ENCODE measurements around the gene COL19A1.
A peak's percentile ranks its signal among the peaks of the same experiment; 100 is the strongest.
"Not testable (repeated sequence)": the region's sequence is repeated elsewhere in the genome, so short reads cannot be mapped to it uniquely, and the experiment has no call there.

The COL19A1 gene

DNA sequence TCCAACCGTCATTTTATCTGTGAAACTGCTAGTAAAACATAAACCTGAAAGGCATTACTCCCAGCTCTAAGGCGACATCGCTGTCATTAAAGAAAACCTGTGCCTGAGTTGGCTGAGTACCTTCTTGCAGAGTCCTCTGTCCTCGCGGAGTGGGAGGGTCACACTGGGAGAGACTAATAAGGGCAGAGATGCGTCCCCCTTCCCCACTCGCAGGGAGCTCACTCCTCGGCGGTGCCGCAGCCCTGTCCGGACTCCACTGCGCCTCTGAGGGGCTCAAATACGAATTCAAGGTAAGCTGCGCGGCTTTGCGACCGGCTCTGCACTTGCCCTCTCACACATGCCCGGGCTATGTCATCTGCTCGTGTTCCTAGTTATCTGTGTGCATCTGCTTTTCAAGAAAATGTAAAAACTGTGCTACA is at the start of gene COL19A1:
COL19A1 (plus strand) TSS at position 206 of the 419 bp plus-strand sequence. CDS start 13,012 bp downstream, outside the sequence.
- DNase-seq = peak; percentile 31

DNA sequence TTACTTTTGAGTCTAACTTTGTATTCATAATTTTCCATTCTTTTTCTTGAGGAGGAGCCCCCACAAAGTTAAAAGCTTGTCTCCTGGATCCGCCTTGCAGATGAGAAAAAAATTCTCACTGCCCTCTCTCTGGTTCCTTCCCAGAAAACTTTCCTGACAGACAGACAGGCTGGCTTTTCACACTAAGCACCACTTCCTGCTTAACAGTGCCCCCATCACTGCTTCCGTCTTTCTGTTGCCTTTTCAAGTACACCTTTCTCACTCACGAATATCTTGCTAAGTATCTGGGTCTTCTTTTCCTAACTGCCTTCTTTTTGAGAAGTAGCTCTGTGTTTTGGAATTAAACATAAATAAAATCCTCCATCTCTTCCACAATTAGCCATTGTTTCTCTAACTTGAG is 49.8 kb upstream of the COL19A1 start:
- DNase-seq = no peak

DNA sequence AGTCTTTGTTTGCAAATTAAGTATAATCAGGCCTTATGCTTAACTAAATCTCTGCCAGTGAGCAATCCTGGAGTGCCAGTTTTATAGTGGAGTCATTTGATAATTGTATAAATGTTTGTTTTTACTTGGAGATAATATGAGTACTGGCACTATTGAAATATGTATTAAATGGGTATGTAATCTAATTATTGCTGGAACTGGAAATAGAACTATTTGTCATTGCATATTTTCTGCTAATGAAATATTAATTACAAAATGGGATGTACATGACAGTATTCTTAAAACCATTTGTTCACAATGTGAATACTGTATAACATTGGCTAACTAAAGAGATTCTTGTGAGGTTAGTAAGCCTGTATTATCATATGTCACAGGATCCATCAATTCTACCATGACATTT is 49.0 kb upstream of the COL19A1 start:
- DNase-seq = no peak

DNA sequence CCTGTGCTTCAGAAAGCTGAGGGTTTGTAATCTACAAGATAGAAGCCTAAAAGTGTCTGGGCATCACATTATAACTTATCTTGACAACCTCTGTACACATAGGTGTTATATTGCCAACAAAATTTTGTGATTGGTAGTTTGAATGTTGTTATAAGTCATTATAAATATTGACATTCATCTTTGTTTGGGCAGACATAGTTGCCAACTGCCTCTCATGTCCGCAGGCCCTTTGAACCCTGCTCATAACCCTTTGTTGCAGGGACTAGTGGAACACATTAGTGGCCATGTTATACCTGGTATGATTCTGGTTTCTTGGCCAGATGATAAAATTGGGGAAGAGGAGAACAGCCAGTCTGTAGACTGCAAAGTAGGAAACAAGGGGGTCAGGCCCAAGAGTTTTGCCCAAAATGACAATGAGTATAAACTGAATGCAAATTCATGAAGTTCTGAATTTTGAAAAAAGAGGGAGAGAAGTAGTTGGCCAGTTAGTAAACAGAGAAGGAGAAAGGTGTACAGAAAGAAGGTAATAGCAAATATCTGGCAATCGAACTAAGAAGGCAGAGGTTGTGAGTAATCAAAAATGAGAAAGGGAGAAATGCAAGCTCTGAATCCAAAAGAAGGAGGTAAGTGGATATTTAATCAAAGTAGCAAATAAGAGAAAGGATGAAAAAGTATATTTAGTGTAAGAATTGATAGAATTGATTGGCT is 48.0 kb upstream of the COL19A1 start:
- DNase-seq = no peak

DNA sequence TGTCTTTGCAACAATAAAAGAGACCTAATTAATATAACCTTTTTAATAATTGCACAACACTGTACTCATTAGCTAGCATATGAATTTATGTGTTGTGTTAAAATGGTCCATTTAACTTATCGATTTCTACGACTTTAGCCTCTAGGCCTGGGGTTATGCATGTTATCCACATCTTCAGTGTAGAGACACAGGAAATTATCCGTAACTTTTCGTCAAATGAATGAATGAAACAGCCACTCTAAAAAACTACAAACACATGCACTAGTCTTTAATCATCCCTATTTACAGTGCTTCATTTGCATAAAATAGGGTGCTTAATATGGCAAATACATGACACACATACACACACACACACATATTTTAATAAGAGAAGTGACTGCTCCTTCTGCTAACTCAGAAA is 47.2 kb upstream of the COL19A1 start:
- DNase-seq = no peak

DNA sequence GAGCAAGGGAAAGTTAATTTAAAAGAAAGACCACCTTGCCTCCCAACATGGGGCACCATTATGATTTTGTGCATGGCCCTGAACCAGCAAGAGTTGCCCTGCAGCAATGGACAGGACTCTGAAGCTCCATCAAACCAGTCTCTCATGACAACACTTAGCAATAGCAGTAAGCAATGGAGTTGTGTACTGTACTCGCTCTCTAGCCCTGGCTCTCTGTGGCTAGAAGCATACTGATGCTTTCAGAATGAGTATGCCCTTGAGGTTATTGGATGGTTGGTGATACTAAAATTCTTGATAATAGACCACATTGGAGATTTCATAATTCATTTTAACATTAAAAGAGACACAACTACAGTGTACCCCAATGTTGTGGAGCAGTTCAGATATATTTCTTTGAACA is 46.3 kb upstream of the COL19A1 start:
- DNase-seq = no peak

DNA sequence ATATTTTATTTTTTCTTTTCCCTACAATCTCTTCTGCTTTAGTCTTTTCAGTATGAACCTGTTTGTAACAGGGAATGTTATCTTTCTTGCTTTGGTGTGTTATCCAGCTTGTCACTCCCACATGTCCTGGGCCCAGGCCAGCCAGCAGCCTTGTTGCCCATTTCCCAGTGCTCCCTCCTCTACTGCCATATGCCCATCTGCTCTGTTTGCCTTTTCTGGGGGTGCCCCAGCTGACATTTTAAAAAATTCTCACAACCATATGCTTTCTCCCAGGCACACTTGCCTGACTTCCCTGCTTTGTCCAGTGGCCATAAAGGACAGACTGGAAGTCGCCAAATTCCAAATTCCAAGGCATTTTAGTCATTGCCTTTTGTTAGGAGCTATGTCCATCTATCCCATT is 45.9 kb upstream of the COL19A1 start:
- DNase-seq = no peak

DNA sequence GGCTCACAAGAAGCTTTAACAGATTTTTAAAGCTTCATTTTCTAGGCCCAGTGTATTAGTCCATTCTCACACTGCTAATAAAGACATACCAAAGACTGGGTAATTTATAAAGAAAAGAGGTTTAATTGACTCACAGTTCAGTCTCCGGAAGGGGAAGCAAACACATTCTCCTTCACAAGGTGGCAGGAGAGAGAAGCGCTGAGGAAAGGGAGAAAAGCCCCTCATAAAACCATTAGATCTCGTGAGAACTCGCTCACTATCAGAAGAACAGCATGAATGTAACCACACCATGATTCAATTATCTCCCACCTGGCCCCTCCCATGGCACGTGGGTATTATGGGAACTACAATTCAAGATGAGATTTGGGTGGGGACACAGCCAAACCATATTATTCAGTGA is 42.0 kb upstream of the COL19A1 start:
- DNase-seq = not testable (repeated sequence)

DNA sequence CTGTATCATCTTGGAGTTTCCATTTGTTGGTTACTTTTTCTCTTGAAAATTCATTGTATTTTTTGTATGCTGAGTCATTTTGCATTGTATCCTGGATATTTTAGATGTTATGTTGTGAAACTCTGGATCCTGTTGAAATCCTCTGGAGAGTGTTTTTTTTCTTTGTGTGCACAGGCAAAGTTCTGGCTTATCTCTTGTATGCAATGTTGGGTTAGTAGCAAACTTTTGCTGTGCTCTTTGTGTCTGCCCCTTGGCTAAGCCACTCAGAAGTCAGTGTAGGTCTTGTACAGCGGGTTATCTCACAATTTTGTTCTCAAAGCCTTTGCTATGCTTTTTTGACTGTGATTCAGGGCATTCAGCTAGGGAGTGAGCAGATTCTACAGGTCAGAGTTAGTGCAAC is 40.5 kb upstream of the COL19A1 start:
- DNase-seq = no peak

DNA sequence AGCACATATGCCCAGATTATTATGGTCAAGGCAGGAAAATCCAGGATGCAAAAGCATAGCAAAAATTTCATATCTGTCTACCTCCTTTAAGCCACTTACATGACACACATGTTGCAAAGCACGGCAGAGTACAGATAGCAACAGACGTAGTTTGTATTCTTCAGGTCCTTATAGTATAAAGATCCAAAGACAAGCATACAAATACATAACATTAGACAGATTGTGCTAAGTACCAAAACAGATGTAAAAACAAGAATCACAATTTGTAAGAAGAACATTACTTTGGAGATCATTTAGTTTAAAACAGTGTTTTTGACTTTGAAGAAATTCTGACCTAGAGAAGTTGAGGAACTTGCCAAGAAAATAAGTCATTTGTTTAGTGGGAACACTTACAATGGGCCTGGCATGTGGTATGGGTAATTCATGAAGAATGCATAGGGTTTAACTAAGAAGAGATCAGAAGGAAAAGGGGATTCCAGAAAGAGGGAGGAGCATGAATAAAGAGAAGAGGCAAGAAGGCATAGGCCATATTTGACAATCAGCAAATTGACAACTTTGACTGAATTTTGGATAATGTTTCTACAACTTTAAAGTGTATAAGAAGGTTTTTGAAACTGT is 39.0 kb upstream of the COL19A1 start:
- no peak for DNase-seq

DNA sequence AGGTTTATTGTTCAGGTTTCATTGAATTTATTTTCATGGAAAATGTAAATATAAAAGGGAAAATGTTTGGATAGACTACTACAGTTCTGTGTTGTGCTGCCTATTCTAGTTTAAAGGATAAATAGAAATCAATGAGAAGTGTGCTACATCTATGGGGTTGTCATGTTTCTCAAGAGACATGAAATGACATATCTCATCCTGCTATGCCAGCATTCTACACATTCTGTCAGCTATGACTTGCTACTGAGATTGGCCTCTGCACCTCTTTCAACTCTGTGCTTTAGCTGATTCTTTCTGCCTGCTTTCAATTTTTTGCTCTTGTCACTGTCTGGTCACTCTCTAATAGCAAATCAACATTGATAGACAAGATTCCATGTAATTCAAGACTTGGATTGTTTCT is 33.8 kb upstream of the COL19A1 start:
- no peak for DNase-seq

DNA sequence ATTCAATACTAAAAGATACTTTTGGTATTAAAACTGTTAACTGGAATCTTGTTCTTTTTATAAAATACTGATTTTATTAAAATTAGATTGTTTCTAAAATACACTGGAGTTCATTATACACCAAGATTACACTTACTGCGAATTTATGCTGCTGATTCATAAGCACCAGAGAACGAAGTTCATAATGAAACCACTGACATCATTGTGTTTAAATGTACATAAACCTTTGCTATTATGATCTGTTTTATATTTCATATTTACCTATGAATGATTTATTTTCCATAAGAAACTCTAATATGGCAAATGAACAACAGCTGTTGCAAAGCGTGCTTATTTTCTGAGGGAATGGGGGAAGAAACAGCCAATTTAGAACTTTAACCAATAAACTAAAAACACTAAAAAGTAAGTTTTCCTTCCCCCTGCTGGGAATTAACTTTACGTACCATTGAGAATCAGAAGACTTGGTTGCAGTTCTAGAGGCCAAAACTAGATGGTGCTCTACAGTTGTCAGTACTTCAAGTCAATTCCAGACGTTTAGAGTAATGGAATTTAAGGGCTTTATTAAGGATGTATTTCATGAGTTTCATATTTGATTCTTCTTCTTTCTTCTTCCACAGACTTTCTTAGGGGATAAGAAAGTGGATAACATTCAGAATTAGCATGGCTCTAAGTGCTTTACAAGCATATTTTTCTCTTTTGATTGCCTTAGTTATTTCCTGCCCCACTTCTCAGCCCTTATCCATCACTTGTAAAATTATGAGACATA is 30.8 kb upstream of the COL19A1 start:
- no peak for DNase-seq

DNA sequence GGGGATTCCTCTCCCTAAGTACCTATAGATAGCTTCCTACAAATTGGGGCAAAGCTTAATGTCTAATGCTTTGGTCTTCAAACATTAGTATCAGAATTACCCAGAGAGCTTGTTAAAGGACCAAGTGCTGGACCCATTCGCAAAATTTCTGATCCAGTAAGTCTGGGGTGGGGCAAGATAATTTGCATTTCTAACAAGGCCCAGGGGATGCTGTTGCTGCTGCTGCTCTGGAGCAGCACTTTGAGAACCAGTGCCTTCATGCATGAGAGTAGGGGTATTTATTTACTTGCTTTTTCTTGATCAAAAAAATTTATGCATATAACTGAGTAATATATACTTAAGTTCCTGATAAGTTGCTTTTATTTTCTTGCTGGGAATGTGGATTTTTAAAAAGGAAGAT is 24.5 kb upstream of the COL19A1 start:
- no peak for DNase-seq

DNA sequence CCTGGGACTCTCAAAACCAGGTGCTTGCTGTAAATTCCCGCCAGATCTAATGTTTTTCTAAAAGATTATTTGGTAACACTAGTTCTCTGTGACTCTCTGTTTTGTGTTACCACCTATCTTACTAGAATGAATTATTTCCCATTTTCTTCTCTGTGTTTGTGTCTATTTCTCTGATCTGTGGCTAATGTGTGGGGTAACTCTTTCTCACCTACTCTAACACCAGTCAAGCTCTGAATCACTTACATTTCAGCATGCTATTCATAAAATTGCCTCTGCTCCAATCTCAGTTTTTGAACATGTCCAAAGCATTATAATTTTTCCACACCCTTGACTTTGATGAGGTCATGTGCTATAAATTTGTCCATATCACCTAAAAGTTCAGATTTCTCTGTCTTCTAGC is 23.2 kb upstream of the COL19A1 start:
- DNase-seq = no peak

DNA sequence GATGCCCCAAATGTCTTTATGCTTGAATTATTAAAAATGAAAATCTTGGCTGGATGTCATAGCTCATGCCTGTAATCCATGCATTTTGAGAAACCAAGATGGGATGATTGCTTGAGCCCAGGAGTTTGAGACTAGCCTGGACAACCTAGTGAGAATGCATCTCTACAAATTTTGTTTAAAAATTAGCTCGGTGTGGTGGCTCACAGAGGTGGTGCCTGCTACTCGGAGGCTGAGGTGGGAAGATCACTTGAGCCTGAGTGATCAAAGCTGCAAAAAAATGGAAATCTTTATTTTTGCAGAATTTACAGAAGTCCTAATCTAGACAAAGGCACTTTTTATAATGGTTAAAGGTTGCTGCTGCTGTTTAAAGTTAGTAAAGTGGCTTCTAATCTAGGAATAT is 20.0 kb upstream of the COL19A1 start:
- no peak for DNase-seq

DNA sequence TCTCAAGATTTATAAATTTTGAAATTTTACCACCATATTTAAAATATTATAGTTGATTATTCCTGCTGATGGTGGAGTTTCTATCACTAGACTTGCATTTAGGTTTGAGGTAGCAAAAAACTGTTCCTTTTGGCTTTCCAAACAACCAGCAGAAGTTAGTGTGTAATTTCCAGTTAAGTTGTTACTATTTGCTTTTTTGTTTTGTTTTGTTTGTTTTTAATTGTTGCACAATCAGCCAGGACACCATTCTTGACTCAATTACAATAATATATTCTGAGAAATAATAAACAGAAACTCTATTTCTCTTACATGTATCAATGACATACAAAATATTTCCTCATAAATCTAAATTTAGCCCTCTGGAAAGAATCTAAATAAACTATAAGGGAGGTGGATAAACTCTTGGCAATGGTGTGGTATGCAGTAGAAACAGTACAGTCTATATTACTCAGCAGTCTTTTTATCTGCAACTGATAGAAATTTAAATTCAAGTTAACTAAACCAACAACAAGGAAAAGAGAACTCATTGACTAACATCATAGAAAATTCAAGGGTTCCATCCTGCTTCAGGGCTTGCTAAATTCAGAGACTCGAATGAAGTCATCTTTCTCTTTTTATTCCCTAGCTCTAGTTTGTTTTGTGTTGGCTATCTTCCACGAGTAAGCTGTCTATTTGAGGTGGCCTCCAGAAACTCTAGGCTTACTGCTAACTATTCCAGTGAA is 19.4 kb upstream of the COL19A1 start:
- DNase-seq = no peak

DNA sequence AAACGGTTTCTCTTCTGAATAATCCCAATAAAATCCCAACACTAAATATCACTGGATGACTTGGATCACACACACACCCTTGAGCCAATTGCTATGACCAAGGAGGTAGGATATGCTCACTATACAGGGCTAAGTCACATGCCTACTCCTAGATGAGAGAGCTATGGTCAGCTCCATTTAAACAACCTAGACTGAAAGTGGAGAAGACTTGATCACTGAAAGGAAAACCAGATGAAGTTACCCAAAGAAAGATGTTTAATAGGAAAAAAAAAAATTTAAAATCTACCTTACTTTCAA is 18.9 kb upstream of the COL19A1 start:
- no peak for DNase-seq

DNA sequence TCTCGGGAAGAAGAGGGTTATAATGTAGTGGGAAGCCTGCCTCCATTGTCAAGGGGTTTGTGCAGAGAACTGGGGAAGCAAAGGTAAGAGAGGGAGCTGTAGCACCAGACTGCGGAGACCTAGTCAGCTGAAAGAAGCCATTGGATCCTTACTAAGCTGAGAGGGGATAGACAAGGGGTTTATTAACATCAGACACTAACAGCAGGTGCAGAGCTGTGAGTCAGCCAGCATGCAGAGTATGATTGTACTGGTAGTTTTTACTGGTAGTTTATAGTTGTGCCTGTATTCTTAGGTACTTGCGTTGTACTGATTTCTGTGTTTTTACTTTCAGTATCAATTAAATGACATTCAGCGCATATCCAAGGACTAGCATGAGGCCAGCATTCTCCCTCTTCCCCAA is 17.8 kb upstream of the COL19A1 start:
- DNase-seq = no peak

DNA sequence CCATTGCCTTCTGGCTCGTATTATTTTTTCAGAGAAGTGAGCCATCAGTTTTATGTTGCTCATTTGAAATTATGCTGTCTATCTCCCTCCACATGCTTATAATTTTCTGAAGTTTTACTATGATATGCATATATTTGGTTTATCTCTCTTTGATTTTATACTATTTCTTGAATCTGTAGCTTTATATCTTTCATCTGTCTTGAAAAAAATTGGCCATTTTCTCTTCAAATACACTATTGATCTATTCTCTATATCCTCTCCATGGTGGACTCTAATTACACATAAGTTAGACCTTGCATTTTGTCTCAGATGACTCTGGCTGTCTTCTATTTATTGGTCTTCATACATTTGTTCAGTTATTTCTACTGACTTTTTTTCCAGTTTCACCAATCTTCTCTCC is 13.7 kb upstream of the COL19A1 start:
- no peak for DNase-seq

DNA sequence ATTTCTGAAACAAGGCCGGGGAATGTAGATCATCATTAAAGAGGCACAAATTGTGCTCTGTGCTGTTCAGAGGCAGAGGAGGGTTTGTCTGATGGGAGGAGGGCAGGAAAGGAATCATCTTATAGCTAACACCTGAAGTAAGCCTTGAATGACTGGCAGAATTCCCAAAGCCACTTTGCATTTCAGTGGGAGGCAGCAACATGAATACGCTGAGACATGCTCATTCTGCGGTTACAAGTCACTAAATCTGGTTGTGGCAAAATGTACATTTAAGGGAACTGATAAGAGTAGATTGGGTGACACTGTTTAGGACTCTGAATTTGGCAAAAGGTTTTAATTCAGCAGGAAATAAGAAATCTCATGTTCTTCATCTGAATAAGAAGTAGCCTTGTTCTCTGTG is 4.4 kb upstream of the COL19A1 start:
- no peak for DNase-seq

DNA sequence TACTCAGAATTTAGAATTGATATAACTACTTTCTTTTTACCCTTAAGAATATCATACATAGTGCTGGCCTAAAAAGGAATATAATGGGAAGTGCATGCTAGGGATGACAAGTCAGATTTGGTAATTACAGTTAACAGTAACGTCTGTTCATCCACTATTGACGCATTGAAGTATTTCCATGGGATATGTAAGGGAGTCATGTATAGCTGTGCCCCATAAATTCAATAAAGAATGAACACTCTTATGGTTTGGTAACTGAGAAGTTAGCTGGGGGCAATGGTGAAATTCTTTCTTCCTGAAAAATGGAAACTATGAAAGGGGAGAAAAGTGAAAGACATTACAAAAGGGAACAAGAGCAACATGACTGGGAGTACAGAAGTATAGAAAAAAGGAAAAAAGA is 2.6 kb upstream of the COL19A1 start:
- no peak for DNase-seq

DNA sequence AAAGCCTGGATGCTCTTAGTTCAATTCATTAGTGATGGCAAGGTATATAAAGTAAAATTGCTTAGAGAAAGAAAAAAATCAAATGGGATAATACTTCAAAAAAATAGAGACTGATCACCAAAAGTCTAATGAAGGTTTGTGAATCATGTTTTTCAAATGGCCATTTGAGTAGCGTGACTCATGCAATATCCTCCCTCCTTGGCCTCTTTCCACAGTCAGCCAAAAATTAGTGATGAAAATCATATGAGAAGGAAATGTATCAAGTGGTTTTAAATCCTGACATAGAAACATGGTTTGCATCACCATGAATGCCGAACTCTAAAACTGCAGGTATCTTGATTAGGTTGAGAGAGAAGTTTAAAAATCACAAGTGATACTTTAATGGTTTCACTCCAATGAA is 1.2 kb upstream of the COL19A1 start:
- no peak for DNase-seq

DNA sequence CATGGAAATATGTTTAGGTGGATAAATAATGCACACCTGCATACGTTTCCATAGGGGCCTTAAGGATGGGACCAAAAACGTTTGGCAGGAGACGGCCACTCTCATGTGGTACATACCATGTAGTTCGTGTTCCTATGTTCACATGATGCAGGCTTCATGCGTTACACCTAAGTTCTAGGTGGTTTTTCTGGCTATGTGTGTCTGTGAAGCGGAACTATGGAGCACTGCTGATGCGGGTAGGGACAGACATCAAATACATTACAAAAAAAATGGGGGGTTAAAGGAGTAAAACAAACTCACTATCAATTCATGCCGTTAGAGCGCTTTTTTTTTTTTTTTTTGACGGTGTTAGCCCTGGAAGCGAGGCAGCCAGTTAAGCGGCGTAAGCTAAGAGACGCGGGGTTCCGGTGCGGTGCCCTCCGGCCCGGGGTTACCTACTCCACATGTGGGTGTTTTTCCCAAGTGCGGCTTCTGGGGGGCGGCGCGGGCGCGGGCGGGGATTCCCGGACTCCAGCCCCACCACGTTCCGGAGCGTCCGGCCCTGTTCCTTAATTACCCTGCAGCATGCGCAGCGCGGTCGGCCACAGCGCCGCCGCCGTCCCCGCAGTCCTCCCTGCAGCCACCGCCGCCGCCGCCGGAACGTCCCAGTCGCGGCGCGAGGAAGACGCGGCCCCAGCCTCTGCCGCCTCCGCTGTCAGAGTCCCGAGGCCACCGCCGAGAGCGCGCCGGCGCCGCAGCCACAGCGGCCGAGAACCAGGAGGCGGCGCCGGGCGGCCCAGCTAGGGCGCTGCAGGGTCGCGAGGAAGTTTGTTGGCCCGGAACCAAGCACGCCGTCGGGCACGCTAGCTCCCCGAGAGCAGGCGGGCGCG is 648 bp downstream of the COL19A1 start:
- peak; percentile 70 for DNase-seq
